CD14-positive monocyte (primary cell): Measurements from ENCODE around the gene MAP3K20. TPM values are rescaled to one million over a fixed set of nuclear protein-coding genes. Genes with fewer than 3 reads are reported as not detected.

Source experiments
- DNase-seq, 3 donors: peaks; one replicate each; pipeline ENCODE4 v3.0.0-alpha.2; 2011 to 2022
- H2AFZ ChIP-seq: 2 replicates; pipeline ENCODE4 v1.6.0; 2012; ENCODE audit warnings: mild to moderate bottlenecking, low read depth, low read length, inconsistent platforms; ENCODE audit not compliant: insufficient read depth, poor library complexity, severe bottlenecking
- H3K27ac ChIP-seq, 2 donors: 1 replicate in 1 of 2; 2 replicates in 1 of 2; pipeline ENCODE4 v1.5.1; 2012 to 2013; ENCODE audit warnings: low read length in 2 of 2, control low read depth in 1 of 2, inconsistent platforms in 1 of 2, low read depth in 1 of 2, mild to moderate bottlenecking in 1 of 2
- H3K27me3 ChIP-seq, 2 donors: one replicate each; pipeline versions ENCODE4 v1.6.0 to v1.6.1; 2011 to 2013; ENCODE audit warnings: low read length in 2 of 2; ENCODE audit not compliant: control insufficient read depth in 2 of 2, insufficient read depth in 2 of 2
- H3K36me3 ChIP-seq, 2 donors: replicated peaks in 1 of 2; 1 replicate in 1 of 2; 2 replicates in 1 of 2; pipeline versions ENCODE4 v1.5.1 to v1.6.1; 2012 to 2013; ENCODE audit warnings: low read length in 2 of 2, control low read depth in 1 of 2, inconsistent platforms in 1 of 2, mild to moderate bottlenecking in 1 of 2; ENCODE audit not compliant: insufficient read depth in 2 of 2, control insufficient read depth in 1 of 2
- H3K4me1 ChIP-seq, 2 donors: 1 replicate in 1 of 2; 2 replicates in 1 of 2; pipeline versions ENCODE4 v1.5.1 to v1.6.1; 2012 to 2013; ENCODE audit warnings: low read length in 2 of 2, control low read depth in 1 of 2, inconsistent platforms in 1 of 2, mild to moderate bottlenecking in 1 of 2, moderate library complexity in 1 of 2; ENCODE audit not compliant: insufficient read depth in 2 of 2, control insufficient read depth in 1 of 2
- H3K4me2 ChIP-seq: replicated peaks from 2 replicates; pipeline ENCODE3; 2012; ENCODE audit warnings: low read length, moderate library complexity, mild to moderate bottlenecking; ENCODE audit not compliant: poor library complexity, severe bottlenecking; ENCODE audit errors: extremely low read depth
- H3K4me3 ChIP-seq, 3 experiments: fragments of 200-600 bp in 1 of 3; sonication (generic) in 1 of 3; replicated peaks in 1 of 3; 1 replicate in 2 of 3; 2 replicates in 1 of 3; pipeline ENCODE4 v1.5.1; 2011 to 2013; ENCODE audit warnings: low read length in 3 of 3, mild to moderate bottlenecking in 3 of 3, control low read depth in 2 of 3, low read depth in 2 of 3, inconsistent platforms in 1 of 3, moderate library complexity in 1 of 3
- H3K79me2 ChIP-seq: 2 replicates; pipeline ENCODE4 v1.6.0; 2012; ENCODE audit warnings: mild to moderate bottlenecking, control low read depth, inconsistent platforms, low read length, moderate library complexity; ENCODE audit not compliant: insufficient read depth
- H3K9ac ChIP-seq: 2 replicates; pipeline ENCODE4 v1.6.0; 2017; ENCODE audit warnings: low read length, mild to moderate bottlenecking; ENCODE audit not compliant: insufficient read depth, poor library complexity, severe bottlenecking
- H3K9me3 ChIP-seq, 2 donors: replicated peaks in 1 of 2; 1 replicate in 1 of 2; 2 replicates in 1 of 2; pipeline versions ENCODE4 v1.5.1 to v1.6.1; 2012 to 2013; ENCODE audit warnings: low read length in 2 of 2, control low read depth in 1 of 2; ENCODE audit not compliant: control insufficient read depth in 1 of 2, insufficient read depth in 1 of 2
- H4K20me1 ChIP-seq: 2 replicates; pipeline ENCODE4 v1.6.0; 2012; ENCODE audit warnings: mild to moderate bottlenecking, low read length, control low read depth, moderate library complexity; ENCODE audit not compliant: insufficient read depth
- H3K27ac Mint-ChIP-seq, 7 donors: one replicate each; pipeline ENCODE4 v1.8.0; 2020; ENCODE audit warnings: mild to moderate bottlenecking in 7 of 7, mixed read lengths in 7 of 7, moderate library complexity in 6 of 7, inconsistent platforms in 2 of 7
- H3K27me3 Mint-ChIP-seq, 3 donors: one replicate each; pipeline ENCODE4 v1.8.0; 2021 to 2022; ENCODE audit warnings: low read depth in 3 of 3, mild to moderate bottlenecking in 3 of 3, mixed read lengths in 3 of 3, moderate library complexity in 3 of 3, inconsistent platforms in 1 of 3
- H3K36me3 Mint-ChIP-seq, 2 donors: one replicate each; pipeline ENCODE4 v1.8.0; 2020; ENCODE audit warnings: mixed read lengths in 2 of 2, inconsistent platforms in 1 of 2, mild to moderate bottlenecking in 1 of 2
- H3K4me1 Mint-ChIP-seq: one replicate; pipeline ENCODE4 v1.8.0; 2020; ENCODE audit warnings: mild to moderate bottlenecking, mixed read lengths
- H3K4me3 Mint-ChIP-seq, 2 donors: one replicate each; pipeline ENCODE4 v1.8.0; 2020; ENCODE audit warnings: mild to moderate bottlenecking in 2 of 2, mixed read lengths in 2 of 2, moderate library complexity in 1 of 2
- H3K9me3 Mint-ChIP-seq, 7 donors: one replicate each; pipeline ENCODE4 v1.8.0; 2020 to 2022; ENCODE audit warnings: mixed read lengths in 7 of 7, mild to moderate bottlenecking in 6 of 7, moderate library complexity in 6 of 7, inconsistent platforms in 2 of 7
- WGBS: methylation state at CpG from one replicate; pipeline ENCODE4 v1.1.5; 2013; ENCODE audit warnings: missing lambda C conversion rate; ENCODE audit not compliant: insufficient coverage; 5-methylcytosine and 5-hydroxymethylcytosine counted together
- intact Hi-C, 2 donors: fragments of 100-400 bp; cut with micrococcal nuclease; formaldehyde crosslinking; loops; one replicate each; pipeline versions ENCODE4 v1.15.0 to v1.15.1; 2023
- polyA plus RNA-seq, 3 donors: library from polyadenylated mRNA; depleted of rRNA in 1 of 3; unstranded in 2 of 3; stranded (reverse) in 1 of 3; fragments of 300-500 nt in 2 of 3; fragments of >200 nt in 1 of 3; fragmentation: Illumina TruSeq in 2 of 3; gene quantifications; 1 replicate in 2 of 3; 2 replicates in 1 of 3; pipeline ENCODE4 v1.2.3, GENCODE V29; 2012 to 2021
- TF ChIP-seq, protein P1 (sequence below): fragments of 200-600 bp; IDR thresholded peaks from one replicate; pipeline ENCODE4 v1.8.0; 2022; ENCODE audit warnings: antibody characterized with exemption, mild to moderate bottlenecking

The MAP3K20 gene
- polyA plus RNA-seq, 3 donors: 14.3 to 30.7 (median 21.6) TPM

DNA sequence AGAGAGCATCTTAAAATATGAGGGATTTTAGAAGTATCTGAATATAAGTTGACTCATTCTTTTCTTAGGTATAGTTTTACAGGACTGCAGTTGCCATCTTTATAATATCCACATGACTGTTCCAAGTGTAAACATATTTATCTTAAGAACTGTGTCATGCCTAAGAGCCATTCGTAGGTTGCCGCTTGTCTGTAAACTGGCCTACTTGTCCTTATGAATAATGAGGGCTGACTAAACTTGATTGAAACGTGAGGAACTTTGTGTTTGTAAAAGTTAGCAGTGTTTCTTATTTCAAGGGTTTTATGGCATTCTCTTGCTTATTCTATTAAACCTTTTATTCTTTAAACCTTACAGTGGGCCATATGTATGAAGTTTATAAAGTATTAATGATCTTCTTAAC lies 99.6 kb downstream of the MAP3K20 start:
- Mint-ChIP-seq H3K4me3 (no peak overlapping the region), H3K27ac (no peak overlapping the region), H3K27me3 (no peaks in the 10 kb centered on the region), H3K4me1 (no peaks in the 10 kb centered on the region), H3K9me3 (peaks cover 2 to 11% (median 4%) of the 10 kb centered on the region in 7 donors), H3K36me3 (peaks cover 16 to 24% of the 10 kb centered on the region in 2 donors)
- Histone ChIP-seq H3K27me3 (no peaks in the 10 kb centered on the region), H3K9me3 (no peaks in the 10 kb centered on the region), H3K79me2 (peaks cover 2% of the 10 kb centered on the region), H3K4me3 (no peak overlapping the region), H3K27ac (no peak overlapping the region), H2AFZ (no peak overlapping the region), H3K4me2 (no peak overlapping the region), H4K20me1 (no peaks in the 10 kb centered on the region), H3K36me3 (peaks cover 0 to 7% of the 10 kb centered on the region in 2 donors), H3K4me1 (no peaks in the 10 kb centered on the region), H3K9ac (no peak overlapping the region)
- TF ChIP-seq, protein P1, sequence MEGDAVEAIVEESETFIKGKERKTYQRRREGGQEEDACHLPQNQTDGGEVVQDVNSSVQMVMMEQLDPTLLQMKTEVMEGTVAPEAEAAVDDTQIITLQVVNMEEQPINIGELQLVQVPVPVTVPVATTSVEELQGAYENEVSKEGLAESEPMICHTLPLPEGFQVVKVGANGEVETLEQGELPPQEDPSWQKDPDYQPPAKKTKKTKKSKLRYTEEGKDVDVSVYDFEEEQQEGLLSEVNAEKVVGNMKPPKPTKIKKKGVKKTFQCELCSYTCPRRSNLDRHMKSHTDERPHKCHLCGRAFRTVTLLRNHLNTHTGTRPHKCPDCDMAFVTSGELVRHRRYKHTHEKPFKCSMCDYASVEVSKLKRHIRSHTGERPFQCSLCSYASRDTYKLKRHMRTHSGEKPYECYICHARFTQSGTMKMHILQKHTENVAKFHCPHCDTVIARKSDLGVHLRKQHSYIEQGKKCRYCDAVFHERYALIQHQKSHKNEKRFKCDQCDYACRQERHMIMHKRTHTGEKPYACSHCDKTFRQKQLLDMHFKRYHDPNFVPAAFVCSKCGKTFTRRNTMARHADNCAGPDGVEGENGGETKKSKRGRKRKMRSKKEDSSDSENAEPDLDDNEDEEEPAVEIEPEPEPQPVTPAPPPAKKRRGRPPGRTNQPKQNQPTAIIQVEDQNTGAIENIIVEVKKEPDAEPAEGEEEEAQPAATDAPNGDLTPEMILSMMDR: no peak
- no peak for DNase-seq
- WGBS: no CpG with 5 or more reads among the region's 3 CpGs
- intact Hi-C loops: no loop called here

DNA sequence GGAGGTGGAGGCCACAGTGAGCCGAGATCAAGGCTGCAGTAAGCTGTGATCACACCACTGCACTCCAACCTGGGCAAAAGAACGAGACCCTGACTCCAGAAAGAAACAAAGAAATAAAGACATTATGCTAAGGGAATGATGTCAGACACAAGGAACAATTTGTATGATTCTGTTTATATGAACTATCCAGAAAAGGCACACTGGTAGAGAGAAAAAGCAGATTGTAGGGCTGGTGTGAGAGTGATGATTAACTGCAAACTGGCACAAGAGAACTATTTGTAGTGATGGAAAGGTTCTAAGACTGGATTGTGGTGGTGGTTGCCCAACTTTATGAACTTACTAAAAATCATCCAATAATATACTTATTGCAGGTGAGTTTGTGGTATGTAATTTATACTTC lies 106.3 kb downstream of the MAP3K20 start:
- no peaks in the 10 kb centered on the region for H3K79me2 ChIP-seq
- Mint-ChIP-seq H3K9me3 (peaks cover 0 to 8% (median 3%) of the 10 kb centered on the region in 7 donors), H3K4me1 (peaks cover 2% of the 10 kb centered on the region), H3K4me3 (no peak overlapping the region), H3K36me3 (peaks cover 19 to 28% of the 10 kb centered on the region in 2 donors), H3K27me3 (no peaks in the 10 kb centered on the region), H3K27ac (no peak overlapping the region)
- no peak overlapping the region for H3K9ac ChIP-seq
- peaks cover 6 to 21% of the 10 kb centered on the region in 2 donors for H3K36me3 ChIP-seq
- no peaks in the 10 kb centered on the region for H3K4me1 ChIP-seq
- H2AFZ ChIP-seq: no peak overlapping the region
- TF ChIP-seq, protein P1: no peak
- H3K27ac ChIP-seq: no peak overlapping the region
- no peaks in the 10 kb centered on the region for H3K27me3 ChIP-seq
- H3K4me3 ChIP-seq: no peak overlapping the region
- no peak for DNase-seq
- no peak overlapping the region for H3K4me2 ChIP-seq
- intact Hi-C loops: no loop called here
- no peaks in the 10 kb centered on the region for H4K20me1 ChIP-seq
- no peaks in the 10 kb centered on the region for H3K9me3 ChIP-seq
- WGBS: no CpG with 5 or more reads among the region's 2 CpGs
